Esophagus squamous epithelium (tissue), 5 donors: Measurements from ENCODE around the gene GABBR2. TPM values are rescaled to one million over a fixed set of nuclear protein-coding genes. Genes with fewer than 3 reads are reported as not detected.

Source experiments
- DNase-seq: peaks from one replicate; lab custom pipeline; 2025; lab: John Stamatoyannopoulos, UW
- H3K27ac ChIP-seq, 4 donors: fragments of 200-600 bp; sonication (generic); one replicate each; pipeline ENCODE4 v1.5.1; 2016 to 2019; ENCODE audit warnings: mild to moderate bottlenecking in 1 of 4
- H3K27me3 ChIP-seq, 4 donors: fragments of 200-600 bp; sonication (generic); 1 replicate in 3 of 4; 2 replicates in 1 of 4; pipeline versions ENCODE4 v1.5.1 to v1.6.0; 2017 to 2021; ENCODE audit warnings: antibody characterized with exemption in 1 of 4
- H3K36me3 ChIP-seq, 3 donors: fragments of 200-600 bp; sonication (generic); one replicate each; pipeline ENCODE4 v1.5.1; 2016 to 2019
- H3K4me1 ChIP-seq, 3 donors: fragments of 200-600 bp; sonication (generic); one replicate each; pipeline ENCODE4 v1.5.1; 2017 to 2019
- H3K4me3 ChIP-seq, 4 donors: fragments of 200-600 bp; sonication (generic); 1 replicate in 3 of 4; 2 replicates in 1 of 4; pipeline ENCODE4 v1.5.1; 2016 to 2019; ENCODE audit warnings: mild to moderate bottlenecking in 2 of 4, moderate library complexity in 1 of 4
- H3K9me3 ChIP-seq, 3 donors: fragments of 200-600 bp; sonication (generic); one replicate each; pipeline ENCODE4 v1.5.1; 2016 to 2019
- POLR2A ChIP-seq, 4 donors: fragments of 450-650 bp; IDR thresholded peaks; one replicate each; pipeline ENCODE4 v1.6.1; 2017; ENCODE audit warnings: antibody characterized with exemption in 4 of 4, mild to moderate bottlenecking in 4 of 4, moderate library complexity in 3 of 4
- WGBS, 2 donors: methylation state at CpG; one replicate each; pipeline ENCODE4 v1.1.5; 2018; 5-methylcytosine and 5-hydroxymethylcytosine counted together
- intact Hi-C: fragments of 100-400 bp; cut with DNase I; formaldehyde crosslinking; loops from one replicate; pipeline ENCODE4 v1.15.0; 2022
- total RNA-seq, 4 donors: library from RNA; depleted of rRNA; stranded (reverse); fragments of >200 nt; gene quantifications; one replicate each; pipeline ENCODE4 v1.1.0, GENCODE V29; 2016
- TF ChIP-seq, protein P1 (sequence below), 6 experiments: fragments of 450-650 bp in 4 of 6; fragments of 200-600 bp in 2 of 6; sonication (generic) in 2 of 6; IDR thresholded peaks; one replicate each; pipeline ENCODE4 v1.5.1; 2016 to 2019; ENCODE audit warnings: antibody characterized with exemption in 6 of 6, mild to moderate bottlenecking in 4 of 6, moderate library complexity in 4 of 6
- donor health status: DM: yes; HTN: yes; CAD: no.

The GABBR2 gene
- total RNA-seq, 4 donors from 2014 or later = not detected

DNA sequence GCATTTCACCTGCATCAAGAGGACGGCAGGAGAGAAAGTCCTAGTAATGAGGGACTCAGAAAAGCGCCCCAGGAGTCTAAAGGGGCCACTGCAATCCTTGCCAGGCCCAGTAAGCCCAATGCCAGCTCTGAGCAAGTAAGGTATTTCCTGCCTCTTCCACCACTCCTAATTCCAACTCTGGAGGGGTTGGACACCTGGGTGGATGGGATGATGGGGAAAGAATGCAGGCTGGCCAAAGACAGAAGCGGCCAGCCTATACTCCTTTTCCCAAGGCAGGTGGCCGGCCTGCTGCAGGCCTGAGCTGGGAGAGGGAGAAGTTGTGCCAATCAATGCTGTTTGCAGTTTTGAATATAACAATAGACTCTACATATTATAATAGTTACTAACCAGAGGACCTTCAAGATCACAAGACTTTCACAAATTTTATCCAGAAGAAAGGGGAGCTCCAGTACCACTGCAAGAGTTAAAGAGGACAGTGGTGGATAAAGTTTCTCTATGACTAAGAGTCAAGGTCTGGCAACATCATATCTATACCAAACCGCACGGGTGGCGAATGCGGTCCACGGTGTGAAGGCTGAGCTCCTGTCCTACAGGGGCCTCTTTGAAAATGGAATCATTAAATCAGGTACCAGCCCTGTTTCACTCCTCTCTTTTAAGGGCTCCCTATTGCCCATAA is 338.3 kb downstream of the GABBR2 start:
- no peaks in the 10 kb centered on the region for H3K4me1 ChIP-seq
- H3K4me3 ChIP-seq = no peak overlapping the region
- DNase-seq = no peak
- TF ChIP-seq, protein P1, sequence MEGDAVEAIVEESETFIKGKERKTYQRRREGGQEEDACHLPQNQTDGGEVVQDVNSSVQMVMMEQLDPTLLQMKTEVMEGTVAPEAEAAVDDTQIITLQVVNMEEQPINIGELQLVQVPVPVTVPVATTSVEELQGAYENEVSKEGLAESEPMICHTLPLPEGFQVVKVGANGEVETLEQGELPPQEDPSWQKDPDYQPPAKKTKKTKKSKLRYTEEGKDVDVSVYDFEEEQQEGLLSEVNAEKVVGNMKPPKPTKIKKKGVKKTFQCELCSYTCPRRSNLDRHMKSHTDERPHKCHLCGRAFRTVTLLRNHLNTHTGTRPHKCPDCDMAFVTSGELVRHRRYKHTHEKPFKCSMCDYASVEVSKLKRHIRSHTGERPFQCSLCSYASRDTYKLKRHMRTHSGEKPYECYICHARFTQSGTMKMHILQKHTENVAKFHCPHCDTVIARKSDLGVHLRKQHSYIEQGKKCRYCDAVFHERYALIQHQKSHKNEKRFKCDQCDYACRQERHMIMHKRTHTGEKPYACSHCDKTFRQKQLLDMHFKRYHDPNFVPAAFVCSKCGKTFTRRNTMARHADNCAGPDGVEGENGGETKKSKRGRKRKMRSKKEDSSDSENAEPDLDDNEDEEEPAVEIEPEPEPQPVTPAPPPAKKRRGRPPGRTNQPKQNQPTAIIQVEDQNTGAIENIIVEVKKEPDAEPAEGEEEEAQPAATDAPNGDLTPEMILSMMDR (IDR thresholded peaks at IDR 0.05) = no peak
- no peak for TF ChIP-seq POLR2A (IDR thresholded peaks at IDR 0.05)
- H3K27me3 ChIP-seq = no peaks in the 10 kb centered on the region
- intact Hi-C loops = no loop called here
- no peak overlapping the region for H3K27ac ChIP-seq
- 74 to 88% methylated on average over 9 of the region's 9 CpGs for WGBS, 2 donors
- H3K36me3 ChIP-seq = no peaks in the 10 kb centered on the region
- H3K9me3 ChIP-seq = peaks cover 0 to 11% (median 11%) of the 10 kb centered on the region in 3 donors

- intact Hi-C loops = no loop called here
- H3K9me3 ChIP-seq = peaks cover 0 to 16% (median 11%) of the 10 kb centered on the region in 3 donors
- H3K36me3 ChIP-seq = no peaks in the 10 kb centered on the region
- H3K27ac ChIP-seq = no peak overlapping the region
- no peak for DNase-seq
- H3K4me1 ChIP-seq = no peaks in the 10 kb centered on the region
- WGBS, 2 donors = 68 to 85% methylated on average over 2 of the region's 2 CpGs
- H3K27me3 ChIP-seq = no peaks in the 10 kb centered on the region
- TF ChIP-seq POLR2A (IDR thresholded peaks at IDR 0.05) = no peak
- TF ChIP-seq, protein P1 (IDR thresholded peaks at IDR 0.05) = no peak
- no peak overlapping the region for H3K4me3 ChIP-seq
Observed at GRCh38 chr9:98369896-98370295, 338.8 kb downstream of the GABBR2 start.

- TF ChIP-seq POLR2A (IDR thresholded peaks at IDR 0.05) = no peak
- TF ChIP-seq, protein P1 (IDR thresholded peaks at IDR 0.05) = no peak
Observed at GRCh38 chr9:98369471-98369870, 339.3 kb downstream of the GABBR2 start.

DNA sequence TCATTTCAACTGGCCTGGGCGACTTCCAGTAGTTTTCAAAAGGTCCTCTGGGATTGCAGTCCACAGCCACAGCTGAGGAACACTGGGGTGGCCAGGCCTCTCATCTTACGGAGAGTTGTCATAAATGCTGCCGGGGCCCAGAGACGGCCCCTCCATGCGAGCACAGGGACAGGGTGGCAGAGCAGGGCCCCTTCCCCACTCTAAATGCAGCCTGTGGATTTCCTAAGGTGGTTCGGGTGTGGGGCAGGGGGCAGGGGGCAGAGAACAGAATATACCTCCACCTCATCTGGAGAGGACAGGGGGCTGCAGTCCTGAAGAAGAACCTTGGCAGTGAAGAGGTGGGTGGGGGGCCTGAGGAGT is 339.7 kb downstream of the GABBR2 start:
- DNase-seq = no peak

More at GRCh38 chr9:98369471-98369870, 339.3 kb downstream of the GABBR2 start:
- Histone ChIP-seq H3K4me1 (no peaks in the 10 kb centered on the region), H3K9me3 (peaks cover 0 to 17% (median 11%) of the 10 kb centered on the region in 3 donors), H3K36me3 (no peaks in the 10 kb centered on the region), H3K27ac (no peak overlapping the region), H3K4me3 (no peak overlapping the region), H3K27me3 (no peaks in the 10 kb centered on the region)
- no peak for DNase-seq
- intact Hi-C loops = no loop called here
- WGBS, 2 donors = 53% methylated on average over 2 of the region's 2 CpGs; no CpG with 5 or more reads in 1 of the 2 donors

More for the DNA sequence above, 339.7 kb downstream of the GABBR2 start:
- Histone ChIP-seq H3K36me3 (no peaks in the 10 kb centered on the region), H3K9me3 (peaks cover 0 to 17% (median 11%) of the 10 kb centered on the region in 3 donors), H3K27me3 (no peaks in the 10 kb centered on the region), H3K27ac (no peak overlapping the region), H3K4me1 (no peaks in the 10 kb centered on the region), H3K4me3 (no peak overlapping the region)
- intact Hi-C loops = no loop called here
- no CpG with 5 or more reads among the region's 6 CpGs for WGBS, 2 donors
- no peak for TF ChIP-seq POLR2A (IDR thresholded peaks at IDR 0.05)
- TF ChIP-seq, protein P1 (IDR thresholded peaks at IDR 0.05) = no peak
